ENCODE results near the gene NHS.

The NHS gene

DNA sequence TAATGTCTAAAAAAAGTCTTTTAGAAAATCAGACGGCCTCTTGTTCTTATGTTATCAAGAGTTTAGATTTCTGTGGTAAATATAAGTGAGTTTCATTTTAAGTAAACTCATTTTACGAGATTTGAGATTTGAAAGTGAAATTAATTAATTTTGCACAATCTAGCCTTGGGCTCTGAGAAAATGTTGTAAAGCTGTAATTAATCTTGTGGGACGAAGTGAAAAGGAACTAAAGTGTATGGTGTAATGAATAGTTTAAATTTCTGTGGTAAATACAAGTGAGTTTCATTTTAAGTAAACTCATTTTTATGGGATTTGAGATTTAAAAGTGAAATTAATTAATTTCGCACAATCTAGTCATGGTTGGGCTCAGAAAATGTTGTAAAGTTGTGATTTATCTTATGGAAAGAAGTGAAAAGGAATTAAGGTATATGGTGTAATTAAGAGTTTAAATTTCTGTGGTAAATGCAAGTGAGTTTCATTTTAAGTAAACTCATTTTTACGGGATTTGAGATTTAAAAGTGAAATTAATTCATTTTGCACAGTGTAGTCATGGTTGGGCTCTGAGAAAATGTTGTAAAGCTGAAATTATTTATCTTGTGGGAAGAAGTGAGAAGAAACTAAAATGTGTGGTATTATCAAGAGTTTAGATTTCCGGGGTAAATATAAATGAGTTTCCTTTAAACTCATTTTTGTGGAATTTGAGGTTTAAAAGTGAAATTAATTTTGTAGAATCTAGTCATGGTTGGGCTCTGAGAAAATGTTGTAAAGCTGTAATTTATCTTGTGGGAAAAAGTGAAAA lies 363.9 kb downstream of the NHS start:
- 73 to 74% methylated on average over 6 of the region's 6 CpGs for WGBS, 2 experiments
- Histone ChIP-seq H3K36me3 (ENCODE audit: control insufficient read depth, insufficient read depth, low read length) (no peaks in the 10 kb centered on the region), H3K27ac (ENCODE audit: insufficient read depth, low read depth, low read length, poor library complexity, severe bottlenecking) (no peak overlapping the region), H3K27me3 (ENCODE audit: control insufficient read depth, insufficient read depth, low read length, poor library complexity, severe bottlenecking) (peaks cover 8% of the 10 kb centered on the region), H3K4me1 (ENCODE audit: control insufficient read depth, insufficient read depth, low read length) (no peaks in the 10 kb centered on the region), H3K9me3 (ENCODE audit: control insufficient read depth, low read length) (no peaks in the 10 kb centered on the region), H3K4me3 (ENCODE audit: insufficient read depth, low read depth, low read length) (peak overlapping the region; percentile 53)

DNA sequence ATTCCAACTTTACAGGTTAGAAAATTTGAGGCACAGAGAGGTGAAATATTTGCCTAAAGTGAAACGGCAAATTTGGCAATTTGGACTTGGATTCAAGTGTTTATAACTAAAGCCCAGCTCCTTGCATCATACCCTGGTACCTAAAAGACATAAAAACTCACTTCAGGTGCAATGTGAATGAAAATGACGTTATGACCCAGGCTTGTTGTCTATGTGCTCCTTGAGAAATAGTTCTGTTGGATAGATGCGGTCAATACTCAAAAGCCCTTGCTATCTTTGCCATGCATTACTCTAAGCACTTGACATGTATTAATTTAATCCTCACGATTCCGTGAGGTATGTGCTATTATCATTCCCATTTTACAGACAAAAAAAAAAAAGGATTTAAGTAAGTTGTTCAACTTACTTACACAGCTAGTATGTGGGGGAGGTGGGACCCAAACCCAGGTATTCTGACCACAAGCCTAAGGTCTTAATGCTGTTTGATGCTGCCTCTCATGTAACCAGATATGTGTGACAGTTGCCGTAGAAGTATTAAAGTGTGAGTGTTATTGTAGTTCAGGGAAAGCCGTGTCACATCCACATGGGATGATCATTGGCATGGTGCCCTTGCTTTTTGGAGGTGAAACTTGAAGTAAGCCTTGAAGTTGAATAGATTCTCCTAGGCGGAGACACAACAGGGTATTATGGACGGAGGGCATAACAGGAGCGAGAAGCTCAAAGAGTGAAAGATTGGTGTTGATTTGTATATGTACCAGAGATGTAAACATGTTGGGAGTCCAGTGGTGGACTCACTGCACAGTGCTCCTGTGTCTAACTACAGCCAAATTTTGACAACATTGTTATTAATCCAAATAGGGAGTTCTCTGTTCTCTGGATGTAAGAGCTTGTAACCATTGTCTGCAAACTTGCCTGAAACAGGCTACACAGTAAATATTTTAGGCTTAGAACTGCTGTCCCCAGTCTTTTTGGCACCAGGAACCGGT lies 365.4 kb downstream of the NHS start:
- no peaks in the 10 kb centered on the region for H3K9me3 ChIP-seq (ENCODE audit: control insufficient read depth, low read length)
- H3K27me3 ChIP-seq (ENCODE audit: control insufficient read depth, insufficient read depth, low read length, poor library complexity, severe bottlenecking), result peaks cover 8% of the 10 kb centered on the region
- no peak overlapping the region for H3K4me3 ChIP-seq (ENCODE audit: insufficient read depth, low read depth, low read length)
- WGBS, 2 experiments, result 93% methylated on average over 8 to 11 of the region's 11 CpGs
- H3K4me1 ChIP-seq (ENCODE audit: control insufficient read depth, insufficient read depth, low read length), result no peaks in the 10 kb centered on the region
- H3K27ac ChIP-seq (ENCODE audit: insufficient read depth, low read depth, low read length, poor library complexity, severe bottlenecking), result no peak overlapping the region
- H3K36me3 ChIP-seq (ENCODE audit: control insufficient read depth, insufficient read depth, low read length), result no peaks in the 10 kb centered on the region

DNA sequence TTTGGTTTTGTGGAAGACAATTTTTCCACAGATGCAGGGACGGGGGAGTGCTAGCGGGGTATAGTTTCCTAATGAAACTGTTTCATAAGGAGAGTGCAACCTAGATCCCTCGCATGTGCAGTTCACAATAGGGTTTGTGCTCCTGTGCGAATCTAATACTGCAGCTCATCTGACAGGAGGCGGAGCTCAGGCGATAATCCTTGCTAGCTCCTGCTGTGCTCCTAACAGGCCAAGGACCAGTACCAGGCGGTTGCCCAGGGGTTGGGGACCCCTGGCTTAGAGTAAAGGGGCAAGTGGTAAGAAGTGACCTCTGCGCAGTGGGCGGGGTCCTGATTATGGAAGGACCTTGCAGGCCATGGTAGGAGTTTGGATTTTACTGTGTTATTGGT lies 366.1 kb downstream of the NHS start:
- 63 to 65% methylated on average over 9 of the region's 9 CpGs for WGBS, 2 experiments
- no peak overlapping the region for H3K27ac ChIP-seq (ENCODE audit: insufficient read depth, low read depth, low read length, poor library complexity, severe bottlenecking)
- no peak overlapping the region for H3K4me3 ChIP-seq (ENCODE audit: insufficient read depth, low read depth, low read length)
- H3K27me3 ChIP-seq (ENCODE audit: control insufficient read depth, insufficient read depth, low read length, poor library complexity, severe bottlenecking), result peaks cover 8% of the 10 kb centered on the region
- no peaks in the 10 kb centered on the region for H3K9me3 ChIP-seq (ENCODE audit: control insufficient read depth, low read length)
- H3K4me1 ChIP-seq (ENCODE audit: control insufficient read depth, insufficient read depth, low read length), result no peaks in the 10 kb centered on the region
- no peaks in the 10 kb centered on the region for H3K36me3 ChIP-seq (ENCODE audit: control insufficient read depth, insufficient read depth, low read length)

DNA sequence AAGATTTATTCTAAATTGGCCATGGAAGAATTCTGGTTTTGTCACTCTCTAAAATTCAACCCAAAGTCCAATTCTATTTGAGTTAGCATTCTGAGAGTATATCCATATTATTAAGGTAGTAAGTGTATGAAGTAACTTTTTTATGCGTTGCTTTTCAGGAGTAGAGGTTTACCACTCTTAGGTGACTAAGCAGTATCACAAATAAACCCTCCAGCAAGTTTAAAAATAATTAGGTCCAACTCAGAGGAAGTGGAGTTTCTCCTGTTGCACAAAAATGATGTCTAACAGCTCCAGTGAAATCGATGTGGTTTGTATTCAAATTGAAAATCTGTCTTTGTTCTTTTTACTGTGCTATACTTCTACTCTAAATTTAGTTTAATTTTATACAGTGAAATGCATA lies 368.9 kb downstream of the NHS start:
- WGBS, 2 experiments, result no CpG with 5 or more reads among the region's 2 CpGs

DNA sequence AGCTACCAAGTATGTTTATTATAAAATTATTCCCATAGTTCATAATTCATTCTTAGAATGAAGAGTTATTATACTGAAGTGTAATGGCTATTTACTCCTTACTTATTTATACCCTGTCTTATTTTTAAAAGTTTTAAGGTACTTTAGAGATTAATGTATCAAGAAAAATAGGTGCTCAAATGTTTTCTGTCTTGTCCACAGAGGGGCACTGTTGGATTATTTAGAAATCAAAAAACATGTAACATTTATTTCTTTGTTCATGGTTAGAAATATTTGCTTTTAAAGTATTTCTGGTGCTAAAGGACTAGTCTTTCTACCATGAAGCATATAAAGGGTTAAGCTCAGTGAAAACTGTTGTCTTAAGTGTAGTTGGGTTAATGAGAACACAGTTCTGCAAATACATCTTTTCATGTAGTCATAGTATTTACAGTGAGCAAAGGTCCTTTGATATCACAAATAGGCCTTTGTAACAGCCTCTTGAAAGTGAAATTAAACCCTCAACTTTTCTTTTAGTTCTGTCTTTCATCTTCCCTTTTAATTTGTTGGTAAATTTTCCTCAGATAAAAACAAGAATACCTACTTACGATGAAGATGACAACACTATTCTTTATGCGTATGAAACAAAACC lies 370.0 kb downstream of the NHS start:
- H3K9me3 ChIP-seq (ENCODE audit: control insufficient read depth, low read length), result no peaks in the 10 kb centered on the region
- H3K27me3 ChIP-seq (ENCODE audit: control insufficient read depth, insufficient read depth, low read length, poor library complexity, severe bottlenecking), result no peaks in the 10 kb centered on the region
- H3K4me1 ChIP-seq (ENCODE audit: control insufficient read depth, insufficient read depth, low read length), result no peaks in the 10 kb centered on the region
- H3K4me3 ChIP-seq (ENCODE audit: insufficient read depth, low read depth, low read length), result no peak overlapping the region
- H3K36me3 ChIP-seq (ENCODE audit: control insufficient read depth, insufficient read depth, low read length), result no peaks in the 10 kb centered on the region
- no CpG with 5 or more reads among the region's 2 CpGs for WGBS, 2 experiments
- H3K27ac ChIP-seq (ENCODE audit: insufficient read depth, low read depth, low read length, poor library complexity, severe bottlenecking), result no peak overlapping the region

More for the DNA sequence above, 368.9 kb downstream of the NHS start:
- Histone ChIP-seq H3K9me3 (ENCODE audit: control insufficient read depth, low read length) (no peaks in the 10 kb centered on the region), H3K27me3 (ENCODE audit: control insufficient read depth, insufficient read depth, low read length, poor library complexity, severe bottlenecking) (peaks cover 7% of the 10 kb centered on the region), H3K4me1 (ENCODE audit: control insufficient read depth, insufficient read depth, low read length) (no peaks in the 10 kb centered on the region), H3K27ac (ENCODE audit: insufficient read depth, low read depth, low read length, poor library complexity, severe bottlenecking) (no peak overlapping the region), H3K36me3 (ENCODE audit: control insufficient read depth, insufficient read depth, low read length) (no peaks in the 10 kb centered on the region), H3K4me3 (ENCODE audit: insufficient read depth, low read depth, low read length) (no peak overlapping the region)

DNA sequence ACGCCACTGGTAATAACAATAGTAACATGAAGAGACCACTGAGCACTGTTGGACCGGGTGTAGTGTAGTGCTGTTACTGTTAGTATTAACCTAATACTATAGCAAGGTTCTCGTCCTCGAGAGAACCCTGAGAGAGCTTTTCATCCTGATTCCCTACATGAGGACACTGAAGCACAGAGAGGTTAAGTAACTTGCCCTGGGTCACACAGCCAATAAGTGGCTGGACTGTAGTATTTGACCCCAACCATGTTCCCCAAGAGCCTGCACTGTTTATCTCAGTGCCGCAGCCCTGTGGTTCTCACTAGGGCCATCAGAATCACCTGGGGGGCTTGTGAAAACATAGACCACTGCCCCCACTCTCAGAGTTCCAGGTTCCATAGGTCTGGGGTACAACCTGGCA lies 372.7 kb downstream of the NHS start:
- Histone ChIP-seq H3K27me3 (ENCODE audit: control insufficient read depth, insufficient read depth, low read length, poor library complexity, severe bottlenecking) (no peaks in the 10 kb centered on the region), H3K36me3 (ENCODE audit: control insufficient read depth, insufficient read depth, low read length) (no peaks in the 10 kb centered on the region), H3K27ac (ENCODE audit: insufficient read depth, low read depth, low read length, poor library complexity, severe bottlenecking) (no peak overlapping the region), H3K4me3 (ENCODE audit: insufficient read depth, low read depth, low read length) (no peak overlapping the region), H3K4me1 (ENCODE audit: control insufficient read depth, insufficient read depth, low read length) (no peaks in the 10 kb centered on the region), H3K9me3 (ENCODE audit: control insufficient read depth, low read length) (no peaks in the 10 kb centered on the region)
- WGBS, 2 experiments, result 89 to 92% methylated on average over 4 to 5 of the region's 5 CpGs

DNA sequence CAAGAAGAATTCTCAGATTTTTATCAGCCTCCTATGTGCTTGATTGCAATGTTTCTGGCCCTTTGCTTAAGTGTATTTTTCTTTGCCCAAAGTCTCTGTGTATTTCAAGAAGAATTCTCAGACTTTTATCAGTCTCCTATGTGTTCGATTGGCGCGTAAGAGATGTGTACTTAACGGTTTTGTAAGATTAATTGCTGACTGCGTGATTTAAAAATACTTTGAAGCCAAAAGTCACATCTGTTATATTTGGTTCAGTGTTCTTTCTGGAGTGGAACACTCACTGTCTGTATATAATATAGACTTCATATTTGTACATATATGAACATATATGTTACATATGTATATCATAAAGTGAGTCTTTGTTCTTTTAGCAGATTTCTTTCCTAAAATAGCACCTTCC lies 373.7 kb downstream of the NHS start:
- Histone ChIP-seq H3K36me3 (ENCODE audit: control insufficient read depth, insufficient read depth, low read length) (no peaks in the 10 kb centered on the region), H3K27ac (ENCODE audit: insufficient read depth, low read depth, low read length, poor library complexity, severe bottlenecking) (no peak overlapping the region), H3K27me3 (ENCODE audit: control insufficient read depth, insufficient read depth, low read length, poor library complexity, severe bottlenecking) (no peaks in the 10 kb centered on the region), H3K4me3 (ENCODE audit: insufficient read depth, low read depth, low read length) (no peak overlapping the region), H3K9me3 (ENCODE audit: control insufficient read depth, low read length) (no peaks in the 10 kb centered on the region), H3K4me1 (ENCODE audit: control insufficient read depth, insufficient read depth, low read length) (no peaks in the 10 kb centered on the region)
- WGBS, 2 experiments, result 95% methylated on average over 4 to 5 of the region's 5 CpGs

DNA sequence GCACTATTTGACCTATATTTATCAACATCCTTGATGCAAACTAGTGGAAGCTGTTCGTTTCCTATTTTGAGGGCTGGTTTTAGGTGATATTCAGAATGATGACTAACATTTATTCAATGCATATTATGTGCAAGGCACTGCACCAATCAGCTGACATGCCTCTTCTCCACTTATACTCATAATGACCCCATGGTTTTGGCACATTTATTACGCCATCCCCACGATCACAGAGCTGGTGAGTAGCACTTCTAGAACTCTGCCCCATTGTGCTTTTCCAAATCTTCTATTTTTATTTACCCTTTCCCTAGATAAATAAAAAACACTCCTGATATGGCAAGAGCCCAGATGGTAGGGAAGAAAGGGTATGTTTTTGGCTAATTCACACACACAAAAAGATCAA lies 375.4 kb downstream of the NHS start:
- 89 to 90% methylated on average over 2 of the region's 3 CpGs for WGBS, 2 experiments
- no peak overlapping the region for H3K4me3 ChIP-seq (ENCODE audit: insufficient read depth, low read depth, low read length)
- no peaks in the 10 kb centered on the region for H3K36me3 ChIP-seq (ENCODE audit: control insufficient read depth, insufficient read depth, low read length)
- H3K4me1 ChIP-seq (ENCODE audit: control insufficient read depth, insufficient read depth, low read length), result no peaks in the 10 kb centered on the region
- H3K9me3 ChIP-seq (ENCODE audit: control insufficient read depth, low read length), result no peaks in the 10 kb centered on the region
- H3K27me3 ChIP-seq (ENCODE audit: control insufficient read depth, insufficient read depth, low read length, poor library complexity, severe bottlenecking), result no peaks in the 10 kb centered on the region
- H3K27ac ChIP-seq (ENCODE audit: insufficient read depth, low read depth, low read length, poor library complexity, severe bottlenecking), result no peak overlapping the region

DNA sequence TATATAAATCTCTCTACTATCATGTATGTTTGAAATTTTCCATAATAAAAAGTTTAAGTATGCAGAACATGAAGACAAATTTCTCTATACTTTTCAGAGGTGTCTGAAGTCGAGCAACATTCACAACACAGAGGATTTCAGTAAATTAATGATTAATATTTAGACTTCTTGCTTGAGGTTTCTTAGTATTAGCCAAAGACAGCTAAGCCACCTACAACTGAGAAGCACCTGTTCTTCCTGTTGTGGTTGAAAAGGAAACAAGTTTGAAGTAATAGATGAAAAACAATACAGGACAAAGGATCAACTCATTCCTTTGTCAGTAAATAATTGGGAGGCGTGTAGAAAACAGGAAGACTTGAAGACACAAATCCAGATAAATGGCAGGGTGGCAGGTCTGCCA lies 383.4 kb downstream of the NHS start:
- Histone ChIP-seq H3K27me3 (ENCODE audit: control insufficient read depth, insufficient read depth, low read length, poor library complexity, severe bottlenecking) (no peaks in the 10 kb centered on the region), H3K36me3 (ENCODE audit: control insufficient read depth, insufficient read depth, low read length) (no peaks in the 10 kb centered on the region), H3K4me3 (ENCODE audit: insufficient read depth, low read depth, low read length) (no peak overlapping the region), H3K9me3 (ENCODE audit: control insufficient read depth, low read length) (no peaks in the 10 kb centered on the region), H3K4me1 (ENCODE audit: control insufficient read depth, insufficient read depth, low read length) (no peaks in the 10 kb centered on the region), H3K27ac (ENCODE audit: insufficient read depth, low read depth, low read length, poor library complexity, severe bottlenecking) (no peak overlapping the region)
- WGBS, 2 experiments, result 64 to 100% methylated on average over 1 of the region's 2 CpGs

DNA sequence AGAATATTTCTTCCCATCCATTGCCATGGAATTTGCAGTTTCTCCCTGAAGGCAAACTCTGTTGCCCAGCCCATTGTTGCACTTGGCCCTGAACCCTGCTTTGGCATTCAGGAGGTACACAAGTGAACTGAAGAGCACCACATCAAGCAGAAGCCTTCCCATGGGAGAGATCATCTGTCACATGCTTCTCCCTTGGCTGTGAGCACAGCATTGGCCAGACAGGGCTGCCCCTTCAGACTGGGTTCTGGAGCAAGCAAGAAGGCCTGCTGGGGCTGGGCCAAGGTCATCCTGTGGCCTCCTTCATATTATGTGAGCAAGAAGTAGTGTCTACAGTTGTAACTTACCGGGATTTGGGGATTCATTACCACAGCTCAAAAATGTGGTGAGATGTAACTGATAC lies 385.0 kb downstream of the NHS start:
- no peak overlapping the region for H3K4me3 ChIP-seq (ENCODE audit: insufficient read depth, low read depth, low read length)
- no peaks in the 10 kb centered on the region for H3K27me3 ChIP-seq (ENCODE audit: control insufficient read depth, insufficient read depth, low read length, poor library complexity, severe bottlenecking)
- no peak overlapping the region for H3K27ac ChIP-seq (ENCODE audit: insufficient read depth, low read depth, low read length, poor library complexity, severe bottlenecking)
- H3K9me3 ChIP-seq (ENCODE audit: control insufficient read depth, low read length), result no peaks in the 10 kb centered on the region
- no peaks in the 10 kb centered on the region for H3K36me3 ChIP-seq (ENCODE audit: control insufficient read depth, insufficient read depth, low read length)
- 100% methylated on average over 1 of the region's 1 CpG; no CpG with 5 or more reads in 1 of the 2 experiments for WGBS, 2 experiments
- H3K4me1 ChIP-seq (ENCODE audit: control insufficient read depth, insufficient read depth, low read length), result no peaks in the 10 kb centered on the region

Measured in ectodermal cell (in vitro differentiated cells).